Gastroesophageal sphincter (tissue), 4 donors: ENCODE data around the gene PNRC1. TPM values are rescaled to one million over a fixed set of nuclear protein-coding genes. Genes with fewer than 3 reads are reported as not detected.

Experiments used
- ATAC-seq: fragments of 150-250 bp; one replicate; pipeline ENCODE4 v1.9.1; 2016; ENCODE audit warnings: mild to moderate bottlenecking, moderate library complexity
- H3K27ac ChIP-seq, 4 donors: fragments of 200-600 bp; sonication (generic) in 3 of 4; 1 replicate in 3 of 4; 2 replicates in 1 of 4; pipeline ENCODE4 v1.5.1; 2016 to 2019
- H3K27me3 ChIP-seq: fragments of 200-600 bp; sonication (generic); one replicate; pipeline ENCODE4 v1.5.1; 2019
- H3K36me3 ChIP-seq, 2 donors: fragments of 200-600 bp; sonication (generic); one replicate each; pipeline ENCODE4 v1.5.1; 2019; ENCODE audit warnings: control low read depth in 1 of 2
- H3K4me1 ChIP-seq, 3 donors: fragments of 200-600 bp; sonication (generic); 1 replicate in 2 of 3; 2 replicates in 1 of 3; pipeline ENCODE4 v1.5.1; 2016 to 2019; ENCODE audit warnings: control low read depth in 2 of 3
- H3K4me3 ChIP-seq, 2 donors: fragments of 200-600 bp; sonication (generic); one replicate each; pipeline ENCODE4 v1.5.1; 2019; ENCODE audit warnings: mild to moderate bottlenecking in 1 of 2, moderate library complexity in 1 of 2
- H3K9me3 ChIP-seq, 3 donors: fragments of 200-600 bp; sonication (generic); one replicate each; pipeline ENCODE4 v1.5.1; 2017 to 2019; ENCODE audit warnings: control low read depth in 2 of 3
- EP300 ChIP-seq: sonication (generic); formaldehyde crosslinking; IDR thresholded peaks from one replicate; pipeline ENCODE4 v1.6.1; 2017; ENCODE audit warnings: antibody characterized with exemption, mild to moderate bottlenecking
- POLR2A ChIP-seq, 2 donors: fragments of 450-650 bp; IDR thresholded peaks; one replicate each; pipeline ENCODE4 v1.6.1; 2017; ENCODE audit warnings: antibody characterized with exemption in 2 of 2, mild to moderate bottlenecking in 2 of 2, moderate library complexity in 1 of 2
- POLR2AphosphoS5 ChIP-seq: sonication (generic); formaldehyde crosslinking; IDR thresholded peaks from one replicate; pipeline ENCODE4 v1.6.1; 2017; ENCODE audit warnings: antibody characterized with exemption
- WGBS, 2 donors: methylation state at CpG; one replicate each; pipeline ENCODE4 v1.1.5; 2018; ENCODE audit warnings: low coverage in 1 of 2; 5-methylcytosine and 5-hydroxymethylcytosine counted together
- small RNA-seq, 4 donors: library from RNA; depleted of rRNA; stranded (forward); fragments of <200 nt; gene quantifications; one replicate each; pipeline ENCODE3, GENCODE V24; 2016
- total RNA-seq, 4 donors: library from RNA; depleted of rRNA; stranded (reverse); fragments of >200 nt; gene quantifications; one replicate each; pipeline ENCODE4 v1.1.0, GENCODE V29; 2016
- TF ChIP-seq, protein P1 (sequence below), 4 experiments: fragments of 200-600 bp in 2 of 4; fragments of 450-650 bp in 2 of 4; sonication (generic) in 1 of 4; IDR thresholded peaks; one replicate each; pipeline ENCODE4 v1.5.1; 2017 to 2019; ENCODE audit warnings: antibody characterized with exemption in 4 of 4, mild to moderate bottlenecking in 2 of 4, moderate library complexity in 2 of 4

Gene PNRC1
- total RNA-seq, 4 donors from 2014 or later, result 316 to 349 (median 331) TPM

DNA sequence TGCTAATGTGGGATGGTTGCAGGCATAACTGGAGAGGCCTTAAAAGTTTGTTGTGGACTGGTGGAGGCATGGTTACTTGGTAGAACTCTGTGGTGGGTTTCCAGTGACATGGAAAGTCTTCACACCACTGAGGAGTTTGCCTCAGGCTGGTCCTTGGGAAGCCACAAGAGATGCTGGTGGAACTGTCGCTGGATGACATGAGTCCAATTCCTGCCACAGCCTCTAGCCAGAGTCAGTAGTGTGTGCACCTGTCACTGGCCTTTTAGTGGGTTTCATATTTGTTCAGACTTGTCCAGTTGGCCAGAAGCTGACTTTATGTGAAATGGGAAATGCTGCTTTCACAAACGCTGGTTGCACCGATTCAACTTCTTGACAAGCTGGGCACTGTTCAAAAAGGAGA lies 51.0 kb downstream of the PNRC1 start:
- Histone ChIP-seq H3K36me3 (no peaks in the 10 kb centered on the region), H3K27me3 (no peaks in the 10 kb centered on the region), H3K4me3 (no peak overlapping the region), H3K9me3 (peaks cover 0 to 7% (median 0%) of the 10 kb centered on the region in 3 donors), H3K4me1 (no peaks in the 10 kb centered on the region), H3K27ac (no peak overlapping the region)
- TF ChIP-seq, protein P1, sequence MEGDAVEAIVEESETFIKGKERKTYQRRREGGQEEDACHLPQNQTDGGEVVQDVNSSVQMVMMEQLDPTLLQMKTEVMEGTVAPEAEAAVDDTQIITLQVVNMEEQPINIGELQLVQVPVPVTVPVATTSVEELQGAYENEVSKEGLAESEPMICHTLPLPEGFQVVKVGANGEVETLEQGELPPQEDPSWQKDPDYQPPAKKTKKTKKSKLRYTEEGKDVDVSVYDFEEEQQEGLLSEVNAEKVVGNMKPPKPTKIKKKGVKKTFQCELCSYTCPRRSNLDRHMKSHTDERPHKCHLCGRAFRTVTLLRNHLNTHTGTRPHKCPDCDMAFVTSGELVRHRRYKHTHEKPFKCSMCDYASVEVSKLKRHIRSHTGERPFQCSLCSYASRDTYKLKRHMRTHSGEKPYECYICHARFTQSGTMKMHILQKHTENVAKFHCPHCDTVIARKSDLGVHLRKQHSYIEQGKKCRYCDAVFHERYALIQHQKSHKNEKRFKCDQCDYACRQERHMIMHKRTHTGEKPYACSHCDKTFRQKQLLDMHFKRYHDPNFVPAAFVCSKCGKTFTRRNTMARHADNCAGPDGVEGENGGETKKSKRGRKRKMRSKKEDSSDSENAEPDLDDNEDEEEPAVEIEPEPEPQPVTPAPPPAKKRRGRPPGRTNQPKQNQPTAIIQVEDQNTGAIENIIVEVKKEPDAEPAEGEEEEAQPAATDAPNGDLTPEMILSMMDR (IDR thresholded peaks at IDR 0.05), result no peak
- no peak for TF ChIP-seq POLR2A (IDR thresholded peaks at IDR 0.05)
- TF ChIP-seq POLR2AphosphoS5, result no peak
- no peak for TF ChIP-seq EP300
- ATAC-seq, result no peak
- 100% methylated on average over 1 to 2 of the region's 3 CpGs for WGBS, 2 donors

DNA sequence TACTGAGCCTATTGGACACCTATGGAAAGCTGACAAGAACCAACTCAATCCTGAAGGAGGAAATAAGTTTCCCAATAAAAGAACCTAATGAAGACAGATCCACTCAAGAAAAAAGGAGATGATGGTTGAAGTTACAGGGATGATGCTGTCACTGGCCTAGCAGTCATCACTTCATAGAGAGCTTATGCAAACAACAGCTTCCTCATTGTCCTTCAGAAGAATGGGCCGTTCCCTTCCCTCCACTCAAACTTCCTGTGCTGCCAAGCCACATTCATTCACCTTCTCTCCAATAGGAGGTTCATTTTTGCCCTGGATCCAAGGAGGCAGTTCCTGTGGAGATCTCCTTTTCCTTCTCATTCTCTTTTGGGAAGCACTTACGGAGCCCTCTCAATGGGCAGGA lies 51.5 kb downstream of the PNRC1 start:
- 81 to 100% methylated on average over 2 of the region's 2 CpGs for WGBS, 2 donors
- ATAC-seq, result no peak
- no peaks in the 10 kb centered on the region for H3K36me3 ChIP-seq
- no peak overlapping the region for H3K27ac ChIP-seq
- TF ChIP-seq POLR2A (IDR thresholded peaks at IDR 0.05) (no peak), POLR2AphosphoS5 (no peak), EP300 (no peak)
- TF ChIP-seq, protein P1 (IDR thresholded peaks at IDR 0.05), result no peak
- no peak overlapping the region for H3K4me3 ChIP-seq
- peaks cover 0 to 7% (median 0%) of the 10 kb centered on the region in 3 donors for H3K9me3 ChIP-seq
- H3K27me3 ChIP-seq, result no peaks in the 10 kb centered on the region
- H3K4me1 ChIP-seq, result no peaks in the 10 kb centered on the region

DNA sequence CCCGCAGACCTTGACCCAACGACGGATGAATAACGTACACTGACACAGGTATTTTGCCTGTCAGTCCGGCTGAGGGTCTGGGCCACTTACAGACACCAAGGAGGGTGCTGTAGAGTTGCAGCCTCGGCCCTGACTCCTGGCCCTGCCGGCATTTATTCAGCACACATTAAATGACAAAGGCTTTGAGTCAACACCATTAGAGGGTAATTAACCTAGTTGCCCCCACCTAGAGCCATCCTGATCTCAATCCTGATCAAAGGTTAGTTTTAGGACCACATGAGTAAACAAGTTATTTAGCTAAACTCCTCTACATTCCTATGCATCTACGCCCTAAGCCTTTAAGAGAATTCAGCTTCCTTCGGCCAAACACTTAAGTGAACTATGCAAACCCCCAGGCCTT lies 53.4 kb downstream of the PNRC1 start:
- WGBS, 2 donors, result 96 to 100% methylated on average over 2 to 3 of the region's 9 CpGs

DNA sequence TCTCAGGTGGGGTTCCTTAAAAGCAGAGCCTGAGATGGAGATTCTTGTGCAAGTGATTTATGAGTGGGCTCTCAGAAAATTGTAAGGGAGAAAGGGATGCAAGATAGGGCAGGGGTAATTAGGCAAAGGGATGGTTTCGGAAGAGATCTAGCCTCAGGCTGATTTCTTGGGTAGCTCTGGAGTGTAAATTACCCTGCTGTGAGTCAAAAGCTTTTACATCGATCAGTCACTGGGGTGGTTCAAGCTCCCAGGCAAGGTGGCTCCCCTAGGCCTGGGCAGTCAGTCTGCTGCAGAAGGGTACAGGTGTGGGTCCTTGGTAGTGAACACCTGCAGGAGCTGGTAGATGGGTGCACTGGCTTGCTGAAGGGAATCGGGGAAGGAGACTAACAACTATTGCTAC lies 54.2 kb downstream of the PNRC1 start:
- 82 to 84% methylated on average over 3 of the region's 3 CpGs for WGBS, 2 donors

More for the DNA sequence above, 53.4 kb downstream of the PNRC1 start:
- ATAC-seq, result no peak
- H3K9me3 ChIP-seq, result no peaks in the 10 kb centered on the region
- H3K27me3 ChIP-seq, result no peaks in the 10 kb centered on the region
- H3K4me1 ChIP-seq, result no peaks in the 10 kb centered on the region
- H3K27ac ChIP-seq, result no peak overlapping the region
- no peak for TF ChIP-seq POLR2AphosphoS5
- TF ChIP-seq POLR2A (IDR thresholded peaks at IDR 0.05), result no peak
- TF ChIP-seq, protein P1 (IDR thresholded peaks at IDR 0.05), result no peak
- no peak for TF ChIP-seq EP300
- no peaks in the 10 kb centered on the region for H3K36me3 ChIP-seq
- H3K4me3 ChIP-seq, result no peak overlapping the region

More for the DNA sequence above, 54.2 kb downstream of the PNRC1 start:
- H3K9me3 ChIP-seq, result no peaks in the 10 kb centered on the region
- no peak for ATAC-seq
- no peaks in the 10 kb centered on the region for H3K36me3 ChIP-seq
- TF ChIP-seq POLR2AphosphoS5 (no peak), EP300 (no peak)
- H3K4me1 ChIP-seq, result no peaks in the 10 kb centered on the region
- no peaks in the 10 kb centered on the region for H3K27me3 ChIP-seq
- no peak overlapping the region for H3K4me3 ChIP-seq
- H3K27ac ChIP-seq, result no peak overlapping the region

Small RNAs within 50 kb of the gene (small RNA-seq; reads per million reads assigned to genes)
- 0 reads per million in 4 donors for gene RN7SL336P
- gene RNU2-61P, result 0 to 0.55 (median 0.33) reads per million in 4 donors

Other genes starting within 250 kb of the PNRC1 start
- 10 to 100 TPM; 12.2 to 17.5 (median 14.6) TPM for gene RNGTT, start 117.1 kb upstream of the PNRC1 start, total RNA-seq
- gene SRSF12, start 37.3 kb downstream of the PNRC1 start, total RNA-seq, result 1 to 10 TPM in 2 of 4 donors, under 1 TPM in 2; 0.74 to 1.4 (median 1.1) TPM
- 10 to 100 TPM; 19.0 to 36.3 (median 25.5) TPM for gene PM20D2, start 65.3 kb downstream of the PNRC1 start, total RNA-seq
- under 1 TPM in 1 of 4 donors, not detected in 3; 0.31 TPM for gene GABRR1, start 136.6 kb downstream of the PNRC1 start, total RNA-seq
- gene GABRR2, start 234.5 kb downstream of the PNRC1 start, total RNA-seq, result 1 to 10 TPM in 1 of 4 donors, under 1 TPM in 1, not detected in 2; 0.30 to 1.3 TPM